Body of pancreas (tissue), 4 donors: ENCODE data around the gene CREB3.

Source experiments
- CTCF ChIP-seq, 7 experiments: fragments of 450-650 bp in 4 of 7; fragments of 200-600 bp in 3 of 7; sonication (generic) in 3 of 7; IDR thresholded peaks; one replicate each; pipeline ENCODE4 v1.5.1; 2016 to 2019; ENCODE audit warnings: antibody characterized with exemption in 7 of 7
- POLR2A ChIP-seq, 3 donors: fragments of 450-650 bp; IDR thresholded peaks; one replicate each; pipeline ENCODE4 v1.6.1; 2016; ENCODE audit warnings: antibody characterized with exemption in 3 of 3, mild to moderate bottlenecking in 2 of 3

GRCh38 chr9:35757892-35758275 lies 25.4 kb downstream of the CREB3 start:
- TF ChIP-seq CTCF (IDR thresholded peaks at IDR 0.05) (no peak), POLR2A (IDR thresholded peaks at IDR 0.05) (no peak)
